HG03108 (cell line): ENCODE results near the gene SSTR5.
"Not testable (repeated sequence)": the region's sequence is repeated elsewhere in the genome, so short reads cannot be mapped to it uniquely, and the experiment has no call there.

Experiments used
- ATAC-seq: cut with Tn5 transposase; IDR thresholded peaks from one replicate; pipeline ENCODE4 v1.9.1; 2021; ENCODE audit warnings: moderate library complexity; ENCODE audit not compliant: unreplicated experiment

SSTR5 gene

DNA sequence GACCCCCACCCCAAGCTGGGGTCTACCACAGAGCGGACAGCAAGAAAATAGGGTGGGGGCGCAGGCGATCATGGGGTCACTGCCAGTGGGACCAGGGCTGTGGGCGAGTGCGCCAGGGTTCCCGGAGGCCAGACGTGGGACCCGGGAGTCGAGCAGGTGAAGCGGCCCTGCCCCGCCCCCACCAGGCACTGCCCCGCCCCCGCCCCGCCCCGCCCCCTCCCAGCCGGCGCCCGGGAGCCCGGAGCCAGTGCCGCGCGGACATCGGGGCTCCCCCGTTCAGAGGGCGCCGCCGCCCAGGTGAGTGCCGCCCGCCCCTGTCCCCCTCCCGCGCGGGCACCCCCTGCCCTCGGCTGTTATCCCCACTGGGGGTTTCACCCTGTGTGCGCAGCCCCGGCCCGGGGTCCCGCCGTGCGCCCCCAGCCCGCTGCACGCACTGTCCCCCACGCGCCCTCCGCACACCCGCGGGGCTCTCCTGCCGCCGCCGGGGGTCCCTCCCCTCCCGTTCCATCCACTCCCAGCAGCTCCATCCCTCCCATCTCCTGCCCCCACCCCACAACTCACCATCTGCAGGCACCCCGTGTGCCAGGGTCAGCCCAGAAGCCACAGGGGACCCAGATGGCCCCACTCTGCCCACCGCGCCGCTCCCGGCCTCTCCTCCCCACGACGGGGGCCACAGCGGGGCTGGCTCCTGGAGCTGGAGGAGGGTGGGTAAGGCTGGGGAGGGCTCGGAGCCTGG, at the start of gene SSTR5:
TSS of gene SSTR5 (plus strand) at position 222 of the 736 bp plus-strand sequence. CDS start 6,122 bp downstream, outside the sequence.
- ATAC-seq: no peak

DNA sequence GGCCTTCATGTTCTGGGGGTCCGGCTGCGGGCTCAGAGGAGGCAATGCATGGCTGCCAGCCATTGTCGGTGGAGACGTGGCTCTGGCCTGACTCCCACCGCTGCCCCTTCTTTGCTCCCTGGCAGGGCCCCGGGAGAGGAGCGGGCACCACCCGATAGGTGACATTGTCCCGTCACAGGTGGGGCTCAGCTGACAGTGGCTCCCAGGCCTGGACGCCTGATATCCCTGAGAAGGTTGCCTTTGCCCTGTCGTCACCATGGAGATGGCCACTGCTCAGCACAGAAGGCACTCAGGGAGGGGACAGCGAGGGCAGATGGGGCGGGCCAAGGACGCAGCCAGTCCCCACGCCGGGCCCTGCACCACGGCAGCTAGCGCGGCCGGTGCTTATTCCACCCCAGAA, 48.4 kb upstream of the SSTR5 start:
- no peak for ATAC-seq

- ATAC-seq: not testable (repeated sequence)
Measured at GRCh38 chr16:1025183-1025809, 47.3 kb upstream of the SSTR5 start.

DNA sequence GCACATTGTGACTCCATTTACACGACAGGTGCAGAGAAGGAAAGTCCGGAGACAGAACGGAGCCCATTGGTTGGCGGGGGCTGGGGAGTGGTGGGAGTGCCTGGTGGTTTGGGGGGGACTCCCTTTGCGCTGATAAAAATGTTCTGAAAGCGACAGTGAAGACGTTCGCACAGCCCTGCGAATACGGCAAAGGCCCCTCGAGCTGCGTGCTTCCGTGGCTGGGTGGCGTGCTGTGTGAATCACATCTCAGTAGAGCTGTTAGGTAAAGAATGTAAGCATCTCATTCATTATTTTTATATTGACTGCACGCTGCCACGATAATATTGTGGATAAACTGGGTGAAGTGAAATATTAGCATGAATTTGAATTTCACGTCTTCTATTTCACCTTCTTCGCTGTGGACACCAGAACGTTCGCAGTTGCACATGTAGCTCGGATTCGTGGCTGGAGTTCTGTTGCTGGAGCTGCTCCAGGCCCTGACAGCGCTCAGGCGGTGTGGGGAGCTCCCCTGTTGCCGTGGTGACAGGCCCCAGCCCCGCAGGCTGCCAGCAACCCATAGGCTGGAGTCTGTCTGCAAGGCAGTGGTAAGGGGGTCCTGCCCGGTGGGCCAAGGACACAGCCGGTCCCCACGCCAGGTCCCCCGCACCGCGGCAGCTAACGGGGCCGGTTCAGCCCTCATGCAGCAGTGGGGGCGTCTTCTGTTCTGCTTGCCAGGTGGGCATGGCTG, 46.3 kb upstream of the SSTR5 start:
- no peak for ATAC-seq

- ATAC-seq: no peak
Measured at GRCh38 chr16:1026784-1027500, 45.6 kb upstream of the SSTR5 start.

GRCh38 chr16:1027501-1027815, 45.1 kb upstream of the SSTR5 start:
- no peak for ATAC-seq

DNA sequence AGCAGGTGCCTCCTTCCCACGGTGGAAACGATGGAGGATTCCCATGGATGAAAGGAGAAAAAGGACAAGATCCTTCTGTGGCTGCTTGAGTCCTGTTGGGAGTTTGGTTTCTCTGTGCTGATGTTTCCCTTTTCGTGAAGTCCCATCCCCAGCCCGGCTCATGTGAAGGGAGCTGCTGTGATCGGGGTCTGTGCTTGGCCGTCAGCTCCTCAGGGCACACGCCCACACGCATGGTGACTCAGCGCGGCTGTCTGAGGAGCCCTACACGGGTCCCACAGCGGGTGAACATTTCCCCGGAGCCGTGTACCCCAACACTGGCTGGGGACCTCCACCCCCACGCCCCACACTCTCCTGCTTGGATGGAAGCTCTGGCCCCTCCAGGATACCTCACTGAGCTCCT, 44.5 kb upstream of the SSTR5 start:
- ATAC-seq: no peak

- no peak for ATAC-seq
Measured at GRCh38 chr16:1028524-1029258, 43.9 kb upstream of the SSTR5 start.

DNA sequence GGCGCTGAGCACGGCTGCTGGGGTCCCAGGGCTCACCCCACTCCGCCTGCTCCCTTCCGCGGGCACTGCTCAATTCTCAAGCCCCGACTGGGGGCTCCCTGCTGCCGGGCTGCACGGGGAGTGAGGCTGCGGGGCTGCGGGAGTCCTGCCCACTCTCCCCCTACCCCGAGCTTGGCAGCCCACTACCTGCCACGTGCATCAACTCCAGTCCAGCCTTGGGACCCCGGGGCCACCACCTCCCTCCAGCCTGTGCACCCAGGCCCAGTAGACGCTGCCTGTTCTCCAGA, 43.3 kb upstream of the SSTR5 start:
- no peak for ATAC-seq

DNA sequence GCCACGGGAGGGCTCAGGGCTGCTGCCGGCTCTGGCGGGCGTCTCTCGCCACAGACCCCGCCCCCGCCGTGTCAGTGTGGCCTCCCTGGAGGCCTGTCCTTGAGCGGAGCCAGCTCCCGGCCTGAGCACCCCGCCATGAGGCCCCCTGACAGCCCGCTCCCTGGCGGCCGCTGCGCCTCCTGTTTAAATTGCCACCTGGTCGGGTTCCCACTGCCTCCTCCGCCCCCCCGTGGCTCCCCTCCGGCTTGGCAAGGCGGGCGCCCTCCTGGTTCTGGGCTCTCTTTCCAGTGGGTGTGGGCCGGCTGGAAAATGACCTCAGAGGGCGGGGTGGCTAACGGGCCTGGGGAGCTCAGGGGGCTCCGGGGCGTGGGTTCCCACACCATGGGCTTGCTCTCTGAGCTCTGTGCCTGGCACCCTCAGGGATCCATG, 42.1 kb upstream of the SSTR5 start:
- ATAC-seq: no peak

DNA sequence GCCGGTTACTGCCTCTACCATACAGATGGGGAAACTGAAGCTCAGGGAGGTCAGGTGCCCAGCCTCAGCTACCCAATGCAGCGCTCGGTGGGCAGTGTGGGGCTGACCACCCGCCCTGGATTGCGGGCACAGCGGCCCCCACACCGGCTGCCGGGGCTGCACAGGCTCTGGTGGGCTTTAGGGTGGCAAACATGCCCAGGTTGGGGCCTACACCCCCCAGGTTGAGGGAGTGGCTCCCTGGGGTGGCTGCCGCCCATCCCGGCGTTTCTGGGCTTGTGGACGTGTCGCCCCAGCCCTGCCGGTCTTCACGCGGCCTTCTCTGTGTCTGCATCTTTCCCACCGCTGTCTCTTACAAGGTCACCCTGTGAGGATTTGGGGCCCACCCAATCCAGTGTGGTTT, 40.9 kb upstream of the SSTR5 start:
- no peak for ATAC-seq

GRCh38 chr16:1032607-1033006, 39.9 kb upstream of the SSTR5 start:
- ATAC-seq: no peak

GRCh38 chr16:1033128-1033679, 39.3 kb upstream of the SSTR5 start:
- no peak for ATAC-seq

DNA sequence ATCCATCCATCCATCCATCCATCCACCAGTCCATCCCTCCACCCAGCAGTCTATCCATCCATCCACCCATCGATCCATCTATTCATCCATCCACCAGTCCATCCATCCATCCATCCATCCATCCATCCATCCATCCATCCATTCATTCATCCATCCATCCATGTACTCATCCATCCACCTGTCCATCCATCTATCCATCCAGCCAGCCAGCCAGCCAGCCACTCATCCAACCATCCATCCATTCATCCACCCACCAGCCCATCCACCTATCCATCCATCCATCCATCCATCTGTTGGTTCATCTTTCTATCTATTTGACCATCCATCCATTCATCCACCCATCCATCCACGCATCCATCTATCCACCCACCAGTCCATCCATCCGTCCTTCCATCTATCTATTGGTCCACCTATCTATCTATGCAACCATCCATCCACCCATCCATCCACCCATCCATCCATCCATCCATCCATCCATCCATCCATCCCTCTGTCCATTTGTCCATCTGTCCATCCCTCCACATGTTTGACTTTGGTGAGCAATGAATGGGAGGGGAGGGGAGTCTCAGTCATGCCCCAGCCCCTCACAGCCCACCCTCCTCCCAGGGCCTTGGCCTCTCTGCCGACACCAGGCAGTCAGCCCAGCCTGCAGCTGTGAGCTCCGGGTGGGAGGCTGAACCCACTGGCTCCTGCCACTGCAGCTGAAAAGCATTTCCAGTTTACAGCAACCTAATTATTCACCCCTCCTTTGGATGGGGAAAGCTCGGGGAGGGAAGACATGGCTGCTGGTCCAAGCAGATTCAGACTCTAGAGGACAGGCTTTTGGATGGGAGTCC, 38.1 kb upstream of the SSTR5 start:
- no peak for ATAC-seq

DNA sequence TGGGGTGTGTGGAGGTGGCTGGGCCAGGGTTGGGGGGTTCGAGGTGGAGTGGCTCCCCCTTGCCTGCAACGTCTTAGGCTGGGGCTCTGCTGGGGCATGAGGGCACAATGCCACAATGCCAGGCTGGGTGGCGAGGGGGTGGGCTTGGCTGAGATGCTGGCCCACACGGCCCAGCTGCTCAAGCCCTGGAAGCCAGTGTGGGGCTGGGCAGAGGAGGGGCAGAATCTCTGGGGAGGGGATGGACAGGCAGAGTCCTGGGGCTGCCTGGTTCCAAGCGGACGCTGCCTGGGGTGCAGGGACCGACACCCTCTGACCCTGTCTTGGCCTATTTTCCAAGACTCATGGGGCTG, 37.5 kb upstream of the SSTR5 start:
- no peak for ATAC-seq

DNA sequence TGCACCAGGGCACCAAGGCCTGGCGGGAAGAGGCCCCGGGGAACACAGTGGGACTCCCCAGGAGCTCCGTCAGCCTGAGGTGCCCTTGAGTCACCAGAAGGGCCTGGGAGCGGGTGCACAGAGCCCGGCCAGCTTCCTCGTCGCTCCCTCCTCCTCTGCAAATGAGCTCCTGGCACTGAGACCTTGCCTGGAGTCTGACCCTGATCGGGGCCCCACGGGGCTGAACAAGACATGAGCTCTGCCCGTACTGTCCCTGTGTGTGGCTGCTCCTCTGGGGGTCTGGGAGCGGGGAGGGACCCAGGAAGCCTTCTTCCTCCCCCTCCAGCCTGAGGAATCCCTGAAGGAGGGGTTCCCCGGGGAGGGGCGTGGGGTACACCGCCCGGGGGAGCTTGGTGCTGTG, 36.4 kb upstream of the SSTR5 start:
- ATAC-seq: no peak

GRCh38 chr16:1036726-1037393, 35.7 kb upstream of the SSTR5 start:
- ATAC-seq: no peak

GRCh38 chr16:1037394-1038257, 34.9 kb upstream of the SSTR5 start:
- ATAC-seq: no peak

DNA sequence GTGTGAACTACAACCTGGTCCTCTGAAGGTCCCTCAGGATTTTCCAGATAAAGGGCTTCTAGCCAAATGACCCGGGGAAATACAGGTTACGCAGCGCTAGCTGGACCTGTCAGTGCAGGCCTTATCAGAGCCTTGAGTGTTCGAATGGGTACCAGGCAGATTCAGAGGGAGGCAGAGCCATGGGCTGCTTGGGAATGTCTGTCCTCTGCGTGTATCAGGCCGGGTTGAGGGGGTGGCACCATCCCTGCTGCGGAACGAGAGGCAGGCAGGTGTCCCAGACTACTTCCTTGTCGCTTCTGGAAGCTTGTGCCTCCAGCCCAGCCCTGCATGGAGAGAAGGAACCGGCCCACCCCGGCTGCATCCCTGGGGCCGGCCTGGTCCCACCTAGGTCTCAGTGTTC, 33.6 kb upstream of the SSTR5 start:
- no peak for ATAC-seq
